OCI-LY1 (cell line): ENCODE measurements around the gene TTN.

Source experiments
- H2AFZ ChIP-seq: fragments of 200-600 bp; sonication (generic), shearing (Covaris generic); 2 replicates; pipeline ENCODE4 v1.6.0; 2014; ENCODE audit warnings: antibody characterized with exemption, mild to moderate bottlenecking, low read length
- H3F3A ChIP-seq: fragments of 200-600 bp; sonication (generic), shearing (Covaris generic); 2 replicates; pipeline ENCODE4 v1.6.0; 2014; ENCODE audit warnings: mild to moderate bottlenecking, antibody characterized with exemption, low read length, moderate library complexity; ENCODE audit not compliant: insufficient read depth
- H3K27ac ChIP-seq: fragments of 200-600 bp; sonication (generic); 2 replicates; pipeline ENCODE4 v1.5.1; 2014; ENCODE audit warnings: low read length, mixed run types, mild to moderate bottlenecking, low read depth; ENCODE audit not compliant: poor library complexity, severe bottlenecking
- H3K27me3 ChIP-seq: fragments of 200-600 bp; sonication (generic); 2 replicates; pipeline ENCODE4 v1.6.0; 2014; ENCODE audit warnings: antibody characterized with exemption, mild to moderate bottlenecking, low read length, moderate library complexity; ENCODE audit not compliant: insufficient read depth
- H3K36me3 ChIP-seq: fragments of 200-600 bp; sonication (generic); 2 replicates; pipeline ENCODE4 v1.6.1; 2014; ENCODE audit warnings: mild to moderate bottlenecking, antibody characterized with exemption, low read length, moderate library complexity, mixed read lengths; ENCODE audit not compliant: insufficient read depth
- H3K4me1 ChIP-seq: fragments of 200-600 bp; sonication (generic); 2 replicates; pipeline ENCODE4 v1.5.1; 2014; ENCODE audit warnings: mild to moderate bottlenecking, low read length, moderate library complexity; ENCODE audit not compliant: insufficient read depth, severe bottlenecking
- H3K4me2 ChIP-seq: fragments of 200-600 bp; sonication (generic), shearing (Covaris generic); 2 replicates; pipeline ENCODE4 v1.6.1; 2014; ENCODE audit warnings: low read length
- H3K4me3 ChIP-seq: fragments of 200-600 bp; sonication (generic); 2 replicates; pipeline ENCODE4 v1.5.1; 2014; ENCODE audit warnings: low read length, low read depth, mild to moderate bottlenecking, mixed read lengths; ENCODE audit not compliant: poor library complexity, severe bottlenecking
- H3K79me2 ChIP-seq: fragments of 200-600 bp; shearing (Covaris generic); 2 replicates; pipeline ENCODE4 v1.6.1; 2016; ENCODE audit warnings: mixed run types, low read length, mixed read lengths; ENCODE audit not compliant: insufficient read depth
- H3K9ac ChIP-seq: fragments of 200-600 bp; sonication (generic), shearing (Covaris generic); 2 replicates; pipeline ENCODE4 v1.6.1; 2014; ENCODE audit warnings: mild to moderate bottlenecking, low read length, mixed read lengths
- H3K9me2 ChIP-seq: fragments of 200-600 bp; sonication (generic), shearing (Covaris generic); 2 replicates; pipeline ENCODE4 v1.6.1; 2014; ENCODE audit warnings: low read depth, mild to moderate bottlenecking, low read length, mixed read lengths
- H3K9me3 ChIP-seq: fragments of 200-600 bp; shearing (Covaris generic); 2 replicates; pipeline ENCODE4 v1.6.1; 2014; ENCODE audit warnings: low read length, mixed read lengths
- H4K20me1 ChIP-seq: fragments of 200-600 bp; sonication (generic), shearing (Covaris generic); 2 replicates; pipeline ENCODE4 v1.6.0; 2016; ENCODE audit warnings: mild to moderate bottlenecking, low read length; ENCODE audit not compliant: insufficient read depth
- EZH2 ChIP-seq: fragments of 200-600 bp; sonication (generic), shearing (Covaris generic); IDR thresholded peaks from 2 replicates; pipeline ENCODE4 v1.8.0; 2017; ENCODE audit warnings: borderline replicate concordance, mixed run types, mild to moderate bottlenecking, antibody characterized with exemption, low read length, moderate library complexity, mixed read lengths
- TF ChIP-seq, protein P1 (sequence below): fragments of 200-600 bp; sonication (generic), shearing (Covaris generic); IDR thresholded peaks from 2 replicates; pipeline ENCODE4 v1.5.1; 2017; ENCODE audit warnings: mild to moderate bottlenecking, antibody characterized with exemption, low read length, moderate library complexity, mixed read lengths

The TTN gene

DNA sequence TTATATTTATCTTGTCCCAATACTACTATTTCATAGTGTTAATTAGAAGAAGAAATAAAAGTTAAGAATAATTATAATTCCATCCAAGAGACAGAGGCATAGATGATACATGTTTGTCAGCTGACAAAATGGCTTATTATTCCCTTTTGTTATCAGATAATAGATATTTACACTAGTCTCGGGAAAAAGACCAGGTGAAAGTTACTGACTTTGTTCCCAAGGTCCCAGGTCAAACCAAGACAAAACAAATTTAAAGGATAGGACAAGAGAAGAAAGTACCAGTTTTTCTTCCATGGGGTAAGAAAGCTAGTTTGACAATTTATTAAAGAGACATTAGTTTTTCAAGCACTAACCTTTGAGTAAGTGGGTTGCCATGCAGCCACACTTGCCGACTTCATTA, 73.2 kb downstream of the TTN start:
- Histone ChIP-seq H3K9ac (no peak overlapping the region), H3K79me2 (no peaks in the 10 kb centered on the region), H3K4me3 (no peak overlapping the region), H3K9me2 (no peaks in the 10 kb centered on the region), H3K27me3 (no peaks in the 10 kb centered on the region), H3K4me1 (no peaks in the 10 kb centered on the region), H3K36me3 (peaks cover 71% of the 10 kb centered on the region), H3K4me2 (no peak overlapping the region), H3K27ac (no peak overlapping the region), H2AFZ (no peak overlapping the region), H4K20me1 (no peaks in the 10 kb centered on the region), H3K9me3 (no peaks in the 10 kb centered on the region), H3F3A (no peaks in the 10 kb centered on the region)
- TF ChIP-seq, protein P1, sequence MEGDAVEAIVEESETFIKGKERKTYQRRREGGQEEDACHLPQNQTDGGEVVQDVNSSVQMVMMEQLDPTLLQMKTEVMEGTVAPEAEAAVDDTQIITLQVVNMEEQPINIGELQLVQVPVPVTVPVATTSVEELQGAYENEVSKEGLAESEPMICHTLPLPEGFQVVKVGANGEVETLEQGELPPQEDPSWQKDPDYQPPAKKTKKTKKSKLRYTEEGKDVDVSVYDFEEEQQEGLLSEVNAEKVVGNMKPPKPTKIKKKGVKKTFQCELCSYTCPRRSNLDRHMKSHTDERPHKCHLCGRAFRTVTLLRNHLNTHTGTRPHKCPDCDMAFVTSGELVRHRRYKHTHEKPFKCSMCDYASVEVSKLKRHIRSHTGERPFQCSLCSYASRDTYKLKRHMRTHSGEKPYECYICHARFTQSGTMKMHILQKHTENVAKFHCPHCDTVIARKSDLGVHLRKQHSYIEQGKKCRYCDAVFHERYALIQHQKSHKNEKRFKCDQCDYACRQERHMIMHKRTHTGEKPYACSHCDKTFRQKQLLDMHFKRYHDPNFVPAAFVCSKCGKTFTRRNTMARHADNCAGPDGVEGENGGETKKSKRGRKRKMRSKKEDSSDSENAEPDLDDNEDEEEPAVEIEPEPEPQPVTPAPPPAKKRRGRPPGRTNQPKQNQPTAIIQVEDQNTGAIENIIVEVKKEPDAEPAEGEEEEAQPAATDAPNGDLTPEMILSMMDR: no peak
- no peak for TF ChIP-seq EZH2

DNA sequence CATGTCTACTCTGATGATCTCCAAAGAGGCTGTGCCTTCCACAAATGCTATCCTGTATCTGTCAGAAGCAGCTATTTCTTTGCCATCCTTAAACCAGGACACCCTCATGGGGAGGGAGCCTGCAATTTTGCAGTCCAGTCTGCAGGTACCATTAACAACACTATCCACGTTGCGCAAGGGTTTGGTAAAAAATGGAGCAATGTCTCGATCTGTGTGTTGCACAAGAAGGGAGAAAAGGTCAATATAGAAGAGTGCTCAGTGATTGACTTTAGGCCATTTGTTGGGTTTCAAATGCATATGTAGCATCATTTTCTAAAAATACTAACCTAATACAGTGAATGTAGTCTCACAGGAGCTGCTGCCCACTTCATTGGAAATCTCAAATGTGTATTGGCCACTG, 74.3 kb downstream of the TTN start:
- H3K9ac ChIP-seq: no peak overlapping the region
- H3K27ac ChIP-seq: no peak overlapping the region
- no peak overlapping the region for H3K4me2 ChIP-seq
- H4K20me1 ChIP-seq: no peaks in the 10 kb centered on the region
- peaks cover 77% of the 10 kb centered on the region for H3K36me3 ChIP-seq
- H3K4me3 ChIP-seq: no peak overlapping the region
- H3K4me1 ChIP-seq: no peaks in the 10 kb centered on the region
- no peaks in the 10 kb centered on the region for H3F3A ChIP-seq
- no peaks in the 10 kb centered on the region for H3K9me2 ChIP-seq
- H3K79me2 ChIP-seq: no peaks in the 10 kb centered on the region
- TF ChIP-seq, protein P1: no peak
- TF ChIP-seq EZH2: no peak
- H3K9me3 ChIP-seq: no peaks in the 10 kb centered on the region
- no peak overlapping the region for H2AFZ ChIP-seq
- no peaks in the 10 kb centered on the region for H3K27me3 ChIP-seq

DNA sequence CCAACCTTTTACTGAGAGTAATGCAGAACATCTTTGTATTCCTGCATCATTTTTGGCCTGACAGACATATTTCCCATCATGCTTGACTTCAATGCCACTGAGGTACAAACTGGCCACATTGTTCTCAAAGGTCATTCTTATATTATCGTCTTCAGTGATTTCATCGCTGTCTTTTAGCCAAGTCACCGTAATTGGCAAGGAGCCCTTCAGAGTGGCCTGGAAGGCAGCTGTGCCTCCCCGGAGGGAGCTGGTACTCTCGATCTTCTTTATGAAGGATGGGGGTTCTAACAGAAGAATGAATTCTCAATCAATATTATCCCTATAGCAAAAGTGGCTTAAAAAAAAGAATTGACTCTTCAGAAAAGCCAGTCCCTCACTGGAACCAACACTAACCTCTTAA, 75.9 kb downstream of the TTN start:
- H3K27ac ChIP-seq: no peak overlapping the region
- TF ChIP-seq EZH2: no peak
- TF ChIP-seq, protein P1: no peak
- H4K20me1 ChIP-seq: no peaks in the 10 kb centered on the region
- H3K4me3 ChIP-seq: no peak overlapping the region
- no peaks in the 10 kb centered on the region for H3K9me3 ChIP-seq
- no peak overlapping the region for H3K4me2 ChIP-seq
- H3K9ac ChIP-seq: no peak overlapping the region
- no peak overlapping the region for H2AFZ ChIP-seq
- H3K4me1 ChIP-seq: no peaks in the 10 kb centered on the region
- no peaks in the 10 kb centered on the region for H3K79me2 ChIP-seq
- H3F3A ChIP-seq: no peaks in the 10 kb centered on the region
- no peaks in the 10 kb centered on the region for H3K9me2 ChIP-seq
- no peaks in the 10 kb centered on the region for H3K27me3 ChIP-seq
- H3K36me3 ChIP-seq: peaks cover 91% of the 10 kb centered on the region
